ENCODE data around the gene ZFP69B.

ZFP69B gene

DNA sequence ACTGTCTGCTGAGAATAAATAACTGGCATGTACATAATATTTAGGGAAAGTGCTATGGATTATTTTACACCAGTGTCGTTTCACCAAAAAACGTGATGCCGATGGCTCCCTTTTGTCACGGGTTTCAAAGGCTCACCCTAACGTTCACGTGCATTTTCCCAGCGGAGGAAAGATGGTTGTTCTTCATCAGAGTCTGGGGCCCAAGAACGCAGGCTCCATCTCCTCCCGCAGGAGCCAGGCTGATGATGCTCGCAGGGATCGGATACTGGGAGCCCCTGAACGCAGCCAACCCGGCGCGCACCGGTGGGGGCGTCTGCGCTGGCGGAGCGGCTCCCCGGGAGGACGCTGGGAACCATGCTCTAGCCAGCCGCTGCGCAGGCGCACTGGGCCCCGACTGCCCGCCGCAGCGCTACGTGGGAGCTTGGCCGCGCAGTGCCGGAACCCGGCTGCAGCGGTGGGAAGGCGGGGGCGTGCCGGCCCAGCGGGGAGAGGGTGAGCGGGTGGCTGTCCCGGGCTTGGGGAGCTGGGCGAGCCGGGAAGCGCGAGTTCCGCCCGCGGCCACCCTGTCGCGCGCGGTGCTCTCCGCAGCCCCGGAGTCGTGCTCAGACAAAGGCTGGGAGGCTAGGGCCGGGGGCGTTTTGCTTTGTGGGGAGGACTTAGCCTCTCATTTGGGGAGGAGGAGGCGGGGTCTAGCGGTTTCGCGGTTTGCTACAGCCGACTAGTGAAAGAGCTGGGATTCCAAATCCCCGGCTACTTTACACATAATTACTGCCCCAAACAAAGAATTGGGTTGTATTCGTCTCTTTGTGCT is at the start of gene ZFP69B:
Gene ZFP69B (plus strand): TSS at position 793 of the 811 bp plus-strand sequence. CDS start 486 bp downstream, outside the sequence.
- no peak for DNase-seq

DNA sequence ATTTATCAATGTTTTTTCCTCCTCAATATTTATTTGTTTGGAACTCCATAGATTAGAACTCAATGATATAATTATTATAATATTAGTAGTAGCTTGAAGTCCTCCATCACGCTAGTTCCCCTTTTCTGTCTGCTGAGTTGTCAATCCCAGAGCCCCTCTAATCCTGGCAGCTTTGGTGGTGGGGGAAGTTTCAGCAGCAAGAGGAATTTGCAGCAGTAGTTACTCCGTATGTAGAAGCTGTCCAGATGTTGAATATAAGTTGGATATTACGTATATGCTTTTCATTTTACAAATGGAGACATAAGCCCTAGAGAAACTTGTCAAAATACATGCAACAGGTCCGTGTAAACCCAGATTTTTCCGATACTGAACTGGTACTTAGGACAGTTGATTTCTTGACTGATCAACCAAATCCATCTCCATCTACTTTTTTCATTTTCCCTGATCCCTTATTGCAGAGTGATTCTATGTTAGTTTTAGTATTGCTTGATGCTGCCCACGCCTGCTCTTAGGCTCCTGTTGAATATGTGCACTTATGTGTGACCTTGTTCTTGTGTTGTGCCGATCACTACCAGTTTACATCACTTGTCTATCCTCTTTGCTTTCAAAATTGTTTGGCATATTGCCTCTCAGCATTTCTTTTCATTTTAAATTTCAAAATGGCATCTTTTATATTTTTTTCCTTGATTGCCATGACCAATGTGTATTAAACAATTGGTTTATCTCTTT is 48.6 kb upstream of the ZFP69B start:
- no peak for DNase-seq

DNA sequence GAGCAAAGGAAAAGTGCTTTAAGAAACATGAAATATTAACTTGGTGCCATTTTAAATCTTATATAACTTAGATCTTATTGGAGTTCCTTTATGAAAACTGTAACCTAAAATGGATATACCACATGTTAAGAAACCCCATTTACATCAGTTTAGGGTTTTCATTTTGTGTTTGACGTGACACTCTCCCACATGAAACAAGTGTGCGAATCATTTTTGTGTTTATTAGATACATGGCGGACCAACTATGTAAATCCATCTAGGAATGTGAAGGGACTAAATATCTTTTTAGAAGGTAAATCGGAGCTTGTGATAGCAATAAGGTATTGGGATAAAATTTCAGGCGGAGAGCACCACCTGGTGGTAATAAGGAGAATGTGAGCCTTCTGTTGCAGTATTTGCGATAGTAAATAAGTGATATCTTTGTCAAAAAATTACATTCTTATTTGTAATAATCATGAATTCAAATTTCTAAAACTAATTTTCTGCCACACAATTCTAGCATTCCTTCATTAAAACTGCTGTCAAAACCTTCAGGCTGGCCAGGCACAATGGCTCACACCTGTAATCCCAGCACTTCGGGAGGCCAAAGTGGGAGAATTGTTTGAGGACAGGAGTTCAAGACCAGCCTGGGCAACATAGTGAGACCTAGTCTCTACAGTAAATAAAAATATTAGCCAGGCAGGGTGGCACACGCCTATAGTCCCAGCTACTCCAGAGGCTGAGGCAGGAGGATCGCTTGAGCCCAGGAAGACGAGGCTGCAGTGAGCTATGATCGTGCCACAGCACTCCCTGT is 45.4 kb upstream of the ZFP69B start:
- DNase-seq = peak in 1 of 2 experiments; percentile 49

GRCh38 chr1:40405812-40406211 is 44.5 kb upstream of the ZFP69B start:
- no peak for DNase-seq

DNA sequence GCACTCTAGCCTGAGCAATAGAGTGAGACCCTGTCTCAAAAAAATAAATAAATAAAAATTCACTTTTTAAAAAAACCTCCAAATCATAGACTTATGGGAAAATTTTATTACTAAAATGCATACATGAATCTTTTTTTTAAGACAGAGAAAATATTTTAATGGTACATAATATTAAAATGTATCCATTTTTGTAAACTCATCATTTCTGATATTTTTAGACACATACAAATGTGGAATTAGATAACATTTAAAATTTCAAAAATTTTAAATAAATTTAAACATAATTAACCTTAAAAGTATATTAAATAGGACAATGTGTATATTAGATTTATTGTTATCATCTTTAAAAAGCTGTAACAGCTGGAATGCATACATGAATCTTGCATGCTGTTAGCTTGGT is 42.8 kb upstream of the ZFP69B start:
- no peak for DNase-seq

DNA sequence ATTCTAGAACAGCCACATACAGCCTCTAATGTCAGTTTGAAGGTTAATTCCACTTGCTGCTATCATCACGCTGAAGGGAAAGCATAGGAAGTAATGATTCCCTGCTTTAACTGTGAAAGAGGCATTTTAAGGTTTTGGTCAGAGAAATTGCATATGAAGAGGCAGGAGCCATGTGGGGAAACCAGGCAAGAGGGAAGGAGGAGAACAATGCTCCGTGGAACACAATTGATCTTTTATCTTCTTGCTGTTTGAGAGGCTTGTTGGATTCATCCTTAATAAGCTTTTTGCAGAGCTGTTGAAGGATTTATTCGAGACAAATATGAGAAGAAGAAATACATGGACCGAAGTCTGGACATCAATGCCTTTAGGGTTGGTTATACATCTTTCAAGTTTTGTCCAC is 40.8 kb upstream of the ZFP69B start:
- no peak for DNase-seq

GRCh38 chr1:40411294-40411693 is 39.0 kb upstream of the ZFP69B start:
- no peak for DNase-seq

- DNase-seq = no peak
These were observed 38.4 kb upstream of the ZFP69B start for GRCh38 chr1:40411843-40412242.

- DNase-seq = no peak
These were observed 36.6 kb upstream of the ZFP69B start for GRCh38 chr1:40413527-40414252.

DNA sequence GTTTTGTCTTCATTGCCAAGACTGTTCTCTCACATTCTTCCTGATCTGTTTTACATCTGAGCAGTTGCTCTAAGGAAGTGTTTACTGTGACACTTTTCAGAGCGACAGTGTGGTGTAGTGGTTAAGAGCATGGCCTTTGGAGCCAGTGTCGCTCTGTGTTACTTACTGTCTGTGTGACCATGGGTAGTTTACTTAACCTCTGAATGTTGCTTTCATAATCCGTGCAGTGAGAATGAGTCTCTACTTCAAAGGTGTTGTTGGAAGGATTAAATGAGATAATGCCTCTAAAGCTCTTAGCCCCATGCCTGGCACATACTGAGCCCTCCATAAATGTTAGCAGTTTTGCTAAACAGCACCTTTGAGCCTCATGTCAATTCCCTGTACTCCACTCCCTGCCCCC is 35.9 kb upstream of the ZFP69B start:
- no peak for DNase-seq

DNA sequence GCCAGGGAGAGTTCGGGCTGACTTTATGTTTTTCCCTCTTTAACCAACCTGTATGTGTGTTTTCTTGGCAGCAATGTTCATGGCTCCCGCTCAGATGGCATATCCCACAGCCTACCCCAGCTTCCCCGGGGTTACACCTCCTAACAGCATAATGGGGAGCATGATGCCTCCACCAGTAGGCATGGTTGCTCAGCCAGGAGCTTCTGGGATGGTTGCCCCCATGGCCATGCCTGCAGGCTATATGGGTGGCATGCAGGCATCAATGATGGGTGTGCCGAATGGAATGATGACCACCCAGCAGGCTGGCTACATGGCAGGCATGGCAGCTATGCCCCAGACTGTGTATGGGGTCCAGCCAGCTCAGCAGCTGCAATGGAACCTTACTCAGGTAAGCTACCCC is 33.6 kb upstream of the ZFP69B start:
- DNase-seq = no peak

- no peak for DNase-seq
These were observed 28.6 kb upstream of the ZFP69B start for GRCh38 chr1:40421431-40422384.

DNA sequence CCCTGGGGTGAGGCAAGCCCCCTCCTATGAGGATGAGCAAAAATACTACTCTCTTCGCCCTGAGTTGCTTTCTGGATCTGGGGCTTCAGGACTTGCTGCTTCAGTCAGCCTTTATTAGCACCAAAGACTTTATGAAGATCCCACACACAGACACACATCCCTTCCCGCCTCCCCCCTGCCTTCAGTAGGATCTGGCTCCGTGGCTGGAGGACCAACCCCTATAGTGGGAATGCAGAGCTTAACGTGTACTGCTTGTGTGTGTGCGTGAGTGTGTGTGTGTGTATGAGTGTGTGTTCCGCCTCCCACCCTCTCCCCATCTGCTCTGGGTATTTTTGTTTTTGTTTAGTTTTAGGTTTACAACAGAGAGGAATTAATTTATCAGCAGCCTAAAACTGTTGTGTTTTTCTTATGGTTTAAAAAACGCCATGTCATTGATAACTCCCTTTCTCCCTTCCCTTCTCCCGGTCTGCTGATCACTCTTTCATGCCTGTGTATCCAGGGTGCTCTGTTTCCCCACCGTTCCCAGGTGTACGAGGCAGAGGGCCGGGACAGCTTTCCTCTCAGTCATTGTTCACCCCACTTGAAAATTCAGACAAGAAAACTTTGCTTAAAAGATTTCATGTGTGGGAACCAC is 27.5 kb upstream of the ZFP69B start:
- no peak for DNase-seq

DNA sequence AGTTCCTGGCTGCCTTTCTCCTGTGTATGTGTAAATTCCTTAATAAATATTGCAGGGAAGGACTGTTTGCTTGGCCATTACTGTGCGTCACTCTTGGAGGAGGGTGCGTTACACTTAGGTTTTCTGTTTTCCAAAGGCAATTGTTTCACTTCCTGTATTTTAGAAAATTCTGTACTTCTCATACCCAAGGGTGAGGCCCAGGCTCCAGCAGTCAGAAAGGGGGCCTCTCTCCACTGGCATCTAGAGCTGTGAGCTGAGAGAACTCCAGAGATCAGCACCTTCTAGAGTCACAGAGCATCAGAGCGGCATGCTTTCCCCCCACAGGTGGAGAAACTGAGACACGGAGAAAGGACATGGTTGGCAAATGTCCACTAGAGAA is 27.0 kb upstream of the ZFP69B start:
- DNase-seq = no peak

DNA sequence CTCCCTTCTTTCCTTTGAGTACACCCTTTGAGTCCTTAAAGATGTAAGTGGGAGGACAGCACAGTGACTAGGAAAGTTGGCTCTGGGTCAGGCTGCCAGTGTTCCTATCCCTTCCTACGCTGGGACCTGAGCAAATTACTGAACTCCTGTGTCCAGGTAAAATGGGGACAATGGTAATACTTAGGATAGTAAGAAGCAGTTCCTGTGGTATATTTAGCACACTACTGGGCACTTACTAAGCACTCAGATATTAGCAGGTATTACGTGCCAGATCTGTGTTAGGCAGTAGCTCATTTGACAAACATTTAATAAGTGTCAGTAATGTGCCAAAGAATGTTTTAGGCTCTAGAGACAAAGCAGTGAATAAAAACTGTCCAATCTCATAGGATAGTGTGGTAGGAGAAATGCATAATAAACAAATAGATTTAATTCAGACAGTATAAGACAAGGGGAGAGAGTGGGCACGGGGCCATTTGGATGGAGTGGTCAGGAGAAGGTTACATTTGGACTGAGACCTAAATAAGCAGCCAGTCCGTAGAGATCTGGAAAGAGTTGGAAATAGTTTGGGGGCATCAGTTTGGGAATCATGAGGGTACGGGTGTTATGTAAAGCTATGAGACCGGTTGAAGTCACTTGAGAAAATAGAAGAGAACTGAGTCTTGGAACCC is 26.2 kb upstream of the ZFP69B start:
- no peak for DNase-seq

GRCh38 chr1:40425198-40425597 is 25.1 kb upstream of the ZFP69B start:
- DNase-seq = no peak

DNA sequence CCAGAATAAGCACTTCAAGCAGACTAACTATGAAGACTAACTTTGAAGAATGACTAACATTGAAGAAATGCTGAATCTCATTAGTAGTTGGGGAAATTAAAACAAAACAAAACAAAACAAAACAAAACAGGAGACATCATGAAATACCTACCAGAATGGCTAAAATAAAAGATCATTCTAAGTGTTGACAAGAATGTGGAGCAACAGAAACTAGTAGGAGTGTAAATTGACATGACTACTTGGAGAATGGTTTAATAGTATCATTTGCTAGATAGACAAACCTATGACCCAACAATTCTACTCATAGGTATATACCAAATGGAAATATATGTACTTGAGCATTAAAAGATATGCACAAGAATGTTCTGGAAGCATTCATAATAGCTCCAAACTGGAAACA is 18.9 kb upstream of the ZFP69B start:
- DNase-seq = no peak

- DNase-seq = no peak
These were observed 17.5 kb upstream of the ZFP69B start for GRCh38 chr1:40432644-40433390.

- no peak for DNase-seq
These were observed 14.8 kb upstream of the ZFP69B start for GRCh38 chr1:40435471-40435870.

GRCh38 chr1:40435876-40436275 is 14.4 kb upstream of the ZFP69B start:
- DNase-seq = no peak
